A673 (cell line): ENCODE results near the gene SLC35F1.

Source experiments
- EZH2 ChIP-seq: fragments of 200-600 bp; sonication (generic); IDR thresholded peaks from 2 replicates; pipeline ENCODE4 v1.6.1; 2017; ENCODE audit warnings: borderline replicate concordance, low read depth, mild to moderate bottlenecking, mixed read lengths, antibody characterized with exemption, low read length; ENCODE audit not compliant: poor library complexity, severe bottlenecking
- TF ChIP-seq, protein P1 (sequence below): fragments of 300-800, 200-600 bp; sonication (generic); conservative IDR thresholded peaks from 2 replicates; pipeline ENCODE4 v1.5.1; 2017; ENCODE audit warnings: low read depth, mild to moderate bottlenecking, antibody characterized with exemption, low read length, moderate library complexity, mixed read lengths

DNA sequence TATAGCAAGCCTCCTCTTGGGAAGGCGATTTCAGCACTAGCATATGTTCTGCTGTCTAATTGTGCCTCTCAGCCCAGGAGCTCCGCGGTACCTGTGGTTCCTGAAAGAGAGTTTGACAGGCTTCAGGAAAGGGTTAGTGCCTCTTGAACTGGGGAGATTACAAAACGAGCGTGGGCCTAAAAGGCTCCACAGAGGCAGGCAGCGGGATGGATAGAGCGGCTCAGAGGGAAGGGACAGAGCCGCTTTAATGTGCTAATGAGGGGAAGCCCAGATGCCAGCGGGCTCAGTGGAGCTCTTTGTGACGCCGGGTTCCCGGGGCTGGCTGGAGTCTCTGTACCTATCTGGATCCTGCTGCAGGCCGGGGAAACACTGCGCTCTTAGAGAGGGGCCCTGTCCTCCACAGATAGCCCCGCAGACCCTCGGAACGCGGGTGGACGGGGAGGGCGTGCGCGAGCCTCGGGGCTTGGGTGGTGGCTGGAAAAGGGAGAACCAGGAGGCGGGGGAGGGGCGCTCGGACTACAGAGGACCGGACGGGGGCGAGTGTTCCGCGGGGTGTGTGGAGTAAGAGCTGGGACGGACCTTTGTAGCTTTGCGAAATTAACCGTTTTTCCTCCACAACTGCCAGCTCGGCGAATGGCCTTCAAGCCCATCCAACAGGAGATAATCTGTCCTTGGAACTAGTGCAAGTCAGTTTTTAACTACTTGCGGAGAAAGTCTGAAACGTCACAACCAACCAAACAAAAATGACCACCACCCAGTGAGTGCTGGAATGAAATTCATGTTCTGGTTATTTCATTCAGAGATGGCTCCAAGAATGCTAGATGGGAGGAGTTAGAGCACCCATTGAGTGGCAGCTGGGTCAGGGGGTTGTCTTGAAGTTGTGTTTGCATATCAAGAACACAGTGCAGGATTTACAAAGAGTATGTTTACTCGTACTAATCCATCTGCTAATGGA is 13.0 kb downstream of the SLC35F1 start:
- TF ChIP-seq, protein P1, sequence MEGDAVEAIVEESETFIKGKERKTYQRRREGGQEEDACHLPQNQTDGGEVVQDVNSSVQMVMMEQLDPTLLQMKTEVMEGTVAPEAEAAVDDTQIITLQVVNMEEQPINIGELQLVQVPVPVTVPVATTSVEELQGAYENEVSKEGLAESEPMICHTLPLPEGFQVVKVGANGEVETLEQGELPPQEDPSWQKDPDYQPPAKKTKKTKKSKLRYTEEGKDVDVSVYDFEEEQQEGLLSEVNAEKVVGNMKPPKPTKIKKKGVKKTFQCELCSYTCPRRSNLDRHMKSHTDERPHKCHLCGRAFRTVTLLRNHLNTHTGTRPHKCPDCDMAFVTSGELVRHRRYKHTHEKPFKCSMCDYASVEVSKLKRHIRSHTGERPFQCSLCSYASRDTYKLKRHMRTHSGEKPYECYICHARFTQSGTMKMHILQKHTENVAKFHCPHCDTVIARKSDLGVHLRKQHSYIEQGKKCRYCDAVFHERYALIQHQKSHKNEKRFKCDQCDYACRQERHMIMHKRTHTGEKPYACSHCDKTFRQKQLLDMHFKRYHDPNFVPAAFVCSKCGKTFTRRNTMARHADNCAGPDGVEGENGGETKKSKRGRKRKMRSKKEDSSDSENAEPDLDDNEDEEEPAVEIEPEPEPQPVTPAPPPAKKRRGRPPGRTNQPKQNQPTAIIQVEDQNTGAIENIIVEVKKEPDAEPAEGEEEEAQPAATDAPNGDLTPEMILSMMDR: no peak
- no peak for TF ChIP-seq EZH2
